HL-60 (cell line): ENCODE measurements around the gene NEB.

Source experiments
- CTCF ChIP-seq: IDR thresholded peaks from one replicate; pipeline ENCODE4 v1.5.1; 2011; ENCODE audit warnings: low read length, control low read depth, inconsistent platforms; ENCODE audit not compliant: insufficient read depth
- GABPA ChIP-seq: IDR thresholded peaks from 2 replicates; pipeline ENCODE4 v1.6.1; 2012; ENCODE audit warnings: low read depth
- POLR2AphosphoS5 ChIP-seq: IDR thresholded peaks from 2 replicates; pipeline ENCODE4 v1.6.1; 2012; ENCODE audit warnings: low read depth
- REST ChIP-seq: IDR thresholded peaks from 2 replicates; pipeline ENCODE4 v1.6.1; 2012; ENCODE audit warnings: low read depth; ENCODE audit not compliant: insufficient replicate concordance
- SPI1 ChIP-seq: IDR thresholded peaks from 2 replicates; pipeline ENCODE4 v1.6.1; 2012; ENCODE audit warnings: low read depth, mild to moderate bottlenecking, borderline replicate concordance

- TF ChIP-seq CTCF, result no peak
- TF ChIP-seq POLR2AphosphoS5, result no peak
- no peak for TF ChIP-seq GABPA
- TF ChIP-seq REST, result no peak
- peak; percentile 32; the same call in 1 of the 2 replicates for TF ChIP-seq SPI1
Measured at GRCh38 chr2:151681051-151681450, 53.2 kb downstream of the NEB start.
